IMR-90 (cell line): ENCODE data around the gene CSF2RB. TPM values are rescaled to one million over a fixed set of nuclear protein-coding genes. Genes with fewer than 3 reads are reported as not detected.

ENCODE experiments used
- ATAC-seq: fragments of 200-7000 bp; cut with Tn5 transposase; 2 replicates; pipeline ENCODE4 v1.9.1; 2020; ENCODE audit warnings: low read depth, mild to moderate bottlenecking, moderate library complexity
- BruUV-seq: library from RNA; stranded (reverse); fragments of 400-500 nt; replicated peaks from 2 replicates; lab custom pipeline; 2021; lab: Mats Ljungman, UMichigan
- CTCF ChIA-PET: fragments of 300-600 bp; formaldehyde crosslinking; extraction: SDS; loops from one replicate; lab custom pipeline; 2021; ENCODE audit warnings: antibody characterized with exemption; lab: Yijun Ruan, JAX
- POLR2A ChIA-PET: fragments of 300-600 bp; sonication (Branson Sonifier 250); formaldehyde crosslinking; loops from one replicate; lab custom pipeline; 2022; ENCODE audit warnings: antibody characterized with exemption; ENCODE audit not compliant: unreplicated experiment; lab: Charles Lee
- DNase-seq: peaks from one replicate; pipeline ENCODE4 v3.0.0; 2013
- H2AFZ ChIP-seq: replicated peaks from 2 replicates; pipeline ENCODE3; 2013; ENCODE audit warnings: low read length, mild to moderate bottlenecking; ENCODE audit not compliant: poor library complexity
- H2AK5ac ChIP-seq: 2 replicates; pipeline ENCODE4 v1.6.1; 2013; ENCODE audit warnings: low read depth, low read length, inconsistent platforms
- H2AK9ac ChIP-seq: replicated peaks from 2 replicates; pipeline ENCODE3; 2013; ENCODE audit warnings: mild to moderate bottlenecking, low read depth, low read length, moderate library complexity; ENCODE audit not compliant: poor library complexity
- H2BK120ac ChIP-seq: 2 replicates; pipeline ENCODE4 v1.6.1; 2013; ENCODE audit warnings: low read depth, low read length, inconsistent platforms
- H2BK15ac ChIP-seq: 3 replicates; pipeline ENCODE4 v1.6.1; 2013; ENCODE audit warnings: low read depth, low read length, inconsistent platforms
- H2BK20ac ChIP-seq: 2 replicates; pipeline ENCODE4 v1.6.1; 2013; ENCODE audit warnings: low read depth, mild to moderate bottlenecking, inconsistent platforms, low read length, moderate library complexity
- H2BK5ac ChIP-seq: 2 replicates; pipeline ENCODE4 v1.6.1; 2013; ENCODE audit warnings: mild to moderate bottlenecking, low read depth, low read length, inconsistent platforms; ENCODE audit not compliant: poor library complexity, severe bottlenecking
- H3K14ac ChIP-seq: replicated peaks from 2 replicates; pipeline ENCODE4 v1.6.1; 2013; ENCODE audit warnings: low read depth, low read length, inconsistent platforms
- H3K18ac ChIP-seq: 2 replicates; pipeline ENCODE4 v1.6.1; 2013; ENCODE audit warnings: low read depth, low read length, control low read depth
- H3K23ac ChIP-seq: 2 replicates; pipeline ENCODE4 v1.6.1; 2013; ENCODE audit warnings: low read depth, low read length, inconsistent platforms
- H3K27ac ChIP-seq: 2 replicates; pipeline ENCODE4 v1.5.1; 2013; ENCODE audit warnings: mild to moderate bottlenecking, control low read depth, low read length; ENCODE audit not compliant: insufficient read depth
- H3K27me3 ChIP-seq: 2 replicates; pipeline ENCODE4 v1.6.1; 2013; ENCODE audit warnings: low read length; ENCODE audit not compliant: control insufficient read depth, insufficient read depth
- H3K36me3 ChIP-seq: 2 replicates; pipeline ENCODE4 v1.6.1; 2013; ENCODE audit warnings: low read length, mixed read lengths; ENCODE audit not compliant: control insufficient read depth, insufficient read depth
- H3K4ac ChIP-seq: 2 replicates; pipeline ENCODE4 v1.6.1; 2013; ENCODE audit warnings: low read depth, low read length, inconsistent platforms
- H3K4me1 ChIP-seq: 2 replicates; pipeline ENCODE4 v1.6.1; 2013; ENCODE audit warnings: low read length, mixed read lengths; ENCODE audit not compliant: control insufficient read depth, insufficient read depth
- H3K4me2 ChIP-seq: 2 replicates; pipeline ENCODE4 v1.6.1; 2013; ENCODE audit warnings: low read depth, mild to moderate bottlenecking, control low read depth, low read length, moderate library complexity
- H3K4me3 ChIP-seq: 2 replicates; pipeline ENCODE4 v1.5.1; 2013; ENCODE audit warnings: low read depth, mild to moderate bottlenecking, control low read depth, low read length, moderate library complexity; ENCODE audit not compliant: insufficient read depth
- H3K56ac ChIP-seq: 2 replicates; pipeline ENCODE4 v1.6.1; 2013; ENCODE audit warnings: low read length, inconsistent platforms; ENCODE audit not compliant: insufficient read depth; ENCODE audit errors: extremely low read depth
- H3K79me1 ChIP-seq, 2 experiments: 2 replicates each; pipeline ENCODE4 v1.6.1; 2013; ENCODE audit warnings: low read length in 2 of 2, inconsistent platforms in 1 of 2, low read depth in 1 of 2
- H3K9ac ChIP-seq: 2 replicates; pipeline ENCODE4 v1.6.1; 2013; ENCODE audit warnings: low read depth, low read length, control low read depth
- H3K9me1 ChIP-seq: 2 replicates; pipeline ENCODE4 v1.6.1; 2013; ENCODE audit warnings: low read length, inconsistent platforms; ENCODE audit not compliant: insufficient read depth
- H3K9me3 ChIP-seq: 2 replicates; pipeline ENCODE4 v1.6.1; 2013; ENCODE audit warnings: low read length; ENCODE audit not compliant: control insufficient read depth, insufficient read depth
- H4K20me1 ChIP-seq: 2 replicates; pipeline ENCODE4 v1.6.1; 2013; ENCODE audit warnings: low read length, inconsistent platforms; ENCODE audit not compliant: insufficient read depth
- H4K5ac ChIP-seq: 2 replicates; pipeline ENCODE4 v1.6.1; 2013; ENCODE audit warnings: mild to moderate bottlenecking, low read depth, low read length, control low read depth
- H4K8ac ChIP-seq, 2 experiments: 2 replicates each; pipeline ENCODE4 v1.6.1; 2013; ENCODE audit warnings: low read depth in 2 of 2, low read length in 2 of 2, control low read depth in 1 of 2, inconsistent platforms in 1 of 2
- H4K91ac ChIP-seq: 2 replicates; pipeline ENCODE4 v1.6.1; 2013; ENCODE audit warnings: low read depth, low read length, inconsistent platforms; ENCODE audit not compliant: insufficient read depth
- RFX5 ChIP-seq: IDR thresholded peaks from 2 replicates; pipeline ENCODE4 v1.8.0; 2012; ENCODE audit warnings: low read depth, mild to moderate bottlenecking, low read length, moderate library complexity
- WGBS, 2 experiments: methylation state at CpG; one replicate each; pipeline versions ENCODE4 v1.1.5 to v1.1.7; 2013; ENCODE audit warnings: missing lambda C conversion rate in 2 of 2; ENCODE audit not compliant: insufficient read length in 1 of 2; ENCODE audit errors: extremely low coverage in 2 of 2; 5-methylcytosine and 5-hydroxymethylcytosine counted together
- dilution Hi-C: fragments of 300-500 bp; cut with HindIII; formaldehyde crosslinking; loops from one replicate; pipeline ENCODE4 v1.14.3; 2018; ENCODE audit warnings: low sequenced_read_pairs; ENCODE audit not compliant: unreplicated experiment
- in situ Hi-C: fragments of 300-500 bp; cut with MboI; formaldehyde crosslinking; loops from 3 replicates; pipeline ENCODE4 v1.14.3; 2019; ENCODE audit warnings: low sequenced_read_pairs, inconsistent platforms, mixed read lengths
- intact Hi-C: fragments of 100-400 bp; cut with micrococcal nuclease; formaldehyde crosslinking; loops from 2 replicates; pipeline ENCODE4 v1.10.0; 2022
- polyA plus RNA-seq, 3 experiments: library from polyadenylated mRNA; depleted of rRNA; stranded (reverse); fragments of >200 nt; gene quantifications; 2 replicates each; pipeline ENCODE4 v1.2.3, GENCODE V29; 2012; ENCODE audit warnings: low replicate concordance in 1 of 3
- total RNA-seq: library from RNA; depleted of rRNA; stranded (reverse); fragments of >200 nt; gene quantifications from 2 replicates; pipeline ENCODE4 v1.2.3, GENCODE V29; 2012
- TF ChIP-seq, protein P1 (sequence below): fragments of 150-350 bp; IDR thresholded peaks from 2 replicates; pipeline ENCODE4 v1.6.1; 2016; ENCODE audit warnings: low read depth, mild to moderate bottlenecking, low read length, moderate library complexity, borderline replicate concordance

The CSF2RB gene
- total and polyA plus RNA-seq, 2 of the 4 experiments (the other 2 are of a cell fraction): not detected

DNA sequence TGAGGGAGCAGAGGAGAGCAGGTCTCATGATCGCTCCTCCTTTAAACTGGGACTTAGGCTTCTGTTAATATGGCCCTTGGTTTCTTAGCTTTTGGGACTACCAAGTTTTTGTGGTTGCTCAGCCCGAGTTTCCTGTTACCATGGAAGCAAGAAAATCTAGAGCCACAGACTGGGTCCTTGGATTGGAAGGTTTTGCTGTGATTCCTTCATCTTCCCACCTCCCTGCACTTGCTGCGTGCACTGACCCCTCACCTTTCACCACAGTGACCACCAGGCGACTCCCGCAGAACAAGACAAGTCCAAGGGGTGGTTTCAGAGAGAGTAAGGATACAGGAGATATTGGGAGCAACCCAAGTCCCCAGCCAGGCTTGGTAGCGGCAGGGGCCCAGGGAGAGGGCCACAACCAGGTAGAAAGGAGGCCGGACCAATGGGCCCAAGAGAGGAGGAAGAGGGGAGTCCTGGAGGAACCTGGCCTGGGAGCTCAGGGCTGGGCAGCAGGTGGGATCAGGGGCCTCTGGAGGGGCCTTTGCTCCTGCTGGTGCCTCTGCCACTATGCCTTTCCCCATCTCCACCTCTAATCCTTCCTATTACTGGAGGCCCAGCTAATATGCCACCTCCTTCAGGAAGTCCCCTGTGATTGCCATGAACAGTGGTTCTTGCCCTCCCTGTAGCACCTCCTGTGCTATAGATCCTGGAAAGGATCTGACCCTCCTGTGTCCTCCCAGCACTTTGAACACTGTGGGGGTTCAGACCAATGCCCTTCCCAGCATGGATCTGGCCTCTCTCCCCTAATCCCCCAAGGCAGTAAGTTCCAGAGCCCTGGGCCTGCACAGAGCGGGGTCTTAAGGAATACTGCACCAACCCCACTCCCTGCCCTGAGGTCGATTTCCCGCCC is 21.2 kb downstream of the CSF2RB start:
- peaks cover 42% of the 10 kb centered on the region for H3K27me3 ChIP-seq
- DNase-seq (no peak), ATAC-seq (no peak)
- WGBS, 2 experiments: no CpG with 5 or more reads among the region's 10 CpGs
- peaks cover 3% of the 10 kb centered on the region; the same call in 1 of the 2 replicates for H3K9me1 ChIP-seq
- no peaks in the 10 kb centered on the region for H3K79me1 ChIP-seq
- in situ Hi-C loops (no loop called here), dilution Hi-C loops (no loop called here), intact Hi-C loops (no loop called here)
- H3K36me3 ChIP-seq: no peaks in the 10 kb centered on the region
- CTCF ChIA-PET: no interaction called here
- no peak overlapping the region for H4K91ac ChIP-seq
- no peak overlapping the region for H3K18ac ChIP-seq
- no peak overlapping the region for H3K27ac ChIP-seq
- no peak overlapping the region for H2BK20ac ChIP-seq
- H3K4me2 ChIP-seq: no peak overlapping the region
- no peak overlapping the region for H4K5ac ChIP-seq
- H3K9ac ChIP-seq: no peak overlapping the region
- H4K8ac ChIP-seq: no peak overlapping the region
- no peak overlapping the region for H2BK120ac ChIP-seq
- no TSS peak for BruUV-seq
- H3K4me1 ChIP-seq: no peaks in the 10 kb centered on the region
- H2AK9ac ChIP-seq: no peak overlapping the region
- no peak overlapping the region for H3K4me3 ChIP-seq
- H3K4ac ChIP-seq: no peak overlapping the region
- H4K20me1 ChIP-seq: no peaks in the 10 kb centered on the region
- TF ChIP-seq, protein P1, sequence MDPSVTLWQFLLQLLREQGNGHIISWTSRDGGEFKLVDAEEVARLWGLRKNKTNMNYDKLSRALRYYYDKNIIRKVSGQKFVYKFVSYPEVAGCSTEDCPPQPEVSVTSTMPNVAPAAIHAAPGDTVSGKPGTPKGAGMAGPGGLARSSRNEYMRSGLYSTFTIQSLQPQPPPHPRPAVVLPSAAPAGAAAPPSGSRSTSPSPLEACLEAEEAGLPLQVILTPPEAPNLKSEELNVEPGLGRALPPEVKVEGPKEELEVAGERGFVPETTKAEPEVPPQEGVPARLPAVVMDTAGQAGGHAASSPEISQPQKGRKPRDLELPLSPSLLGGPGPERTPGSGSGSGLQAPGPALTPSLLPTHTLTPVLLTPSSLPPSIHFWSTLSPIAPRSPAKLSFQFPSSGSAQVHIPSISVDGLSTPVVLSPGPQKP: no peak
- TF ChIP-seq RFX5: no peak
- H2BK15ac ChIP-seq: no peak overlapping the region
- no peak overlapping the region for H2AFZ ChIP-seq
- no peak overlapping the region for H3K56ac ChIP-seq
- POLR2A ChIA-PET: no interaction called here
- H3K23ac ChIP-seq: no peak overlapping the region
- no peak overlapping the region for H2BK5ac ChIP-seq
- H3K14ac ChIP-seq: no peak overlapping the region
- no peak overlapping the region for H2AK5ac ChIP-seq
- no peaks in the 10 kb centered on the region for H3K9me3 ChIP-seq
